Upper lobe of left lung (tissue), 4 donors: ENCODE measurements around the gene NPC2.

Experiments
- CTCF ChIP-seq, 6 experiments: fragments of 450-650 bp in 4 of 6; fragments of 200-600 bp in 2 of 6; sonication (generic) in 2 of 6; IDR thresholded peaks; one replicate each; pipeline ENCODE4 v1.5.1; 2016 to 2019; ENCODE audit warnings: antibody characterized with exemption in 6 of 6
- EP300 ChIP-seq, 4 donors: sonication (generic); formaldehyde crosslinking; IDR thresholded peaks; one replicate each; pipeline ENCODE4 v1.5.1; 2017; ENCODE audit warnings: antibody characterized with exemption in 4 of 4, control low read depth in 2 of 4
- POLR2A ChIP-seq, 4 donors: fragments of 450-650 bp; IDR thresholded peaks; one replicate each; pipeline ENCODE4 v1.5.1; 2016 to 2017; ENCODE audit warnings: antibody characterized with exemption in 4 of 4, mild to moderate bottlenecking in 2 of 4
- POLR2AphosphoS5 ChIP-seq, 2 donors: sonication (generic); formaldehyde crosslinking; IDR thresholded peaks; one replicate each; pipeline ENCODE4 v1.5.1; 2017; ENCODE audit warnings: antibody characterized with exemption in 2 of 2

- TF ChIP-seq CTCF (IDR thresholded peaks at IDR 0.05) = no peak
- no peak for TF ChIP-seq POLR2A (IDR thresholded peaks at IDR 0.05)
- TF ChIP-seq POLR2AphosphoS5 (IDR thresholded peaks at IDR 0.05) = no peak
- no peak for TF ChIP-seq EP300 (IDR thresholded peaks at IDR 0.05)
These were observed 50.3 kb downstream of the NPC2 start for GRCh38 chr14:74442757-74443156.
